Middle frontal gyrus (tissue), 1 donor: ENCODE measurements around the gene ASXL1.

Source experiments
- DNase-seq: peaks from one replicate; pipeline ENCODE4 v3.0.0-alpha.2; 2015; ENCODE audit warnings: low spot score; ENCODE audit errors: extremely low spot score

ASXL1 gene

DNA sequence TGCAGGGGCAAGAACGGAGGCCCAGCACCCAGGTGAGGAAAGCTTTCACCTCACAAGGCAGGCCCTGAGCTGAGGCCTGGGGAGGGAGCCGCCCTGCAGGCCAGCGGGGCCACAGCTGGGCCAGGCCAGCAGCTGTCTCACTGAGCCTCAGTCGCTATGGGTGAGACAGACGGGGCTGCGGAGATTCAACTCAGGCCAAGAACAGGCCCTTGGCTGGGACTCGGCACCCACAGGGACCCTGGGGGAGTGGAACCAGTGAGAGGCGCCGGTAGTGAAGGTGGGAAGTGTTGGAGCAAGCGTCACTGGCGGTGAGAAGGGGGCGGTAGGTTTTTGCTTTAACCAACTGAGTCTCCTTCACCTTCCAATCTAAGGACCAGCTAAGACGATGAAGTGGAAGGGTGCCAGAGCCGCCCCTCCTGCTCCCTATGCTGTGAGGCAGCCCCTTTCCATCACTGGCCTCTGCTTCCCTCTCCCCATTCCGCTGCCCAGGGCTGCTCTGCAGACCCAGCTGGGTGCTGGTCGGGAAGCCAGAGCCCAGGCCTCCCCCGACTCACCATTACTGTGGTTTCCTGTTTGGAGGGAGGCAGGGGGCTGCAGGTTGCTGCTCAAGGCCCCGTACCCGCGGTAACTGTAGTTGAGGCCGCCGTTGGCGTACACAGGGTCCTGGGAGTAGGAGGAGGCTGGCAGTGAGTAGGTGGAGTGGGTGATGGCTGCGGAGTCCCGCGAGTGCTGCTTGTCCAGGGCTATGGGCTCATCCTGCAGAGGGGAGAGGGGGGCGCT lies 93.7 kb downstream of the ASXL1 start:
- no peak for DNase-seq

DNA sequence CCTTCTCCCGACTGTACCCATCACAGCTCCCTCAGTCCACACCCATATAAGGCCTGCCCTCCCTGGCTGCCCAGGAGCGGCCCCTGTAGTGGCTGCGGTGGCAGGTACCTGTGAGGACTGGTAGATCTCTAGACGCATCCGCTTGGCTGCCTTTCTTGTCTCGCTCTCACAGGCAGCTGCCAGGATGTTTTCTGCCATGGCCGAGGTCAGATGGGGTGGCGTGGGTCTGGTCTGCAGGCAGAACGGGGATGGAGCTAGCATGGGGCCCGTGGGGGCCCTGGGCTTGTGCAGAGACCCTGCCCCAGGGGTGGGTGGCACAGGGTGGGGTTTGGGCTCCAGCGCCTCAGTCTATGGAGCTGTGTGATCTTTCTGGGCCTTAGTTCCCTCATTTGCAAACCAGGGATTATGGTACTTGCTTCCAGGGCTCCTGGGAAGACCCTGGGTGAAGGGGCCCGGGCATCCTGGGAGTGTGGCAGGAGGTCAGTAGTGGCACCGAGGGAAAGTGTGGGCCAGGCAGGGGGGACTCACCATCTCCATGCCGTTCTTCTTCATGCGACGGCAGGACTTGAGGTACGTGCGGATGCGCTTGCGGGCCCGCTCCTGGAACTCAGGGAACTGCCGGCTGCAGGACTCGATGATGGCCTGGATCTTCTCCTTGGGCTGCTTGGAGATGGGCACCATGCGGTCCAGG lies 94.8 kb downstream of the ASXL1 start:
- no peak for DNase-seq

DNA sequence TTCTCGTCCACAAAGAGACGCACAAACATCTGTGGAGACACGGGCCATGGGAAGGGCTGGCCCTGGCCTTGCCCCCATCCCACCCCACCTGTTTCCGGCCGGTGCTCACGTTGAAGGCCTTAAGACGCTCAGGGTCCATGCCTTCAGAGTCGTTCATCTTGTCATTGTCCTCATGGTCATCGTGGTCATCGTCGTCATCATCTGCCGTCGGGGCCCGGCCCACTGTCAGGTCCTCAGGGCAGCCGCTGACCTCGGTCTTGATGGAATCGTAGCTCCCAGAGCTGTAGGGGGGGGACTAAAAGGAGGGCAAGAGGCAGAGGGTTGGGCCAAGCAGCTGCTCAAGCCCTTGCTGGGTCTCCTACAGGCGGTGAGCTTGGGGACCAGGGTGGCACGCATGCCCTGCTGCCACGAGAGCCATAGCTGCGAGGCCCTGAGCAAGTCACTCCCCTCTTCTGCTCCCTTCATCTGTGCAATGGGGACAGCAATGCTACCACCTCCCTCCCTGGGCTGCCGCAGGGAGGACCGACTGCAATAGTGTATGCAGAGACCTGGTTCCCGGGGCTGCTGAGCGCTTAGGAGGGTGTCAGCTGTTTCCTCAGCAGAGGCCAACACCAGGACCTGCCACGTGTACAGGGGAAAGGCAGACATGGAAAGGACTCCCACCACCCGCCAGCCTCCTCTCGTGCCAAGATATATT lies 95.5 kb downstream of the ASXL1 start:
- no peak for DNase-seq

- no peak for DNase-seq
These were observed 96.3 kb downstream of the ASXL1 start for GRCh38 chr20:32454164-32455145.

DNA sequence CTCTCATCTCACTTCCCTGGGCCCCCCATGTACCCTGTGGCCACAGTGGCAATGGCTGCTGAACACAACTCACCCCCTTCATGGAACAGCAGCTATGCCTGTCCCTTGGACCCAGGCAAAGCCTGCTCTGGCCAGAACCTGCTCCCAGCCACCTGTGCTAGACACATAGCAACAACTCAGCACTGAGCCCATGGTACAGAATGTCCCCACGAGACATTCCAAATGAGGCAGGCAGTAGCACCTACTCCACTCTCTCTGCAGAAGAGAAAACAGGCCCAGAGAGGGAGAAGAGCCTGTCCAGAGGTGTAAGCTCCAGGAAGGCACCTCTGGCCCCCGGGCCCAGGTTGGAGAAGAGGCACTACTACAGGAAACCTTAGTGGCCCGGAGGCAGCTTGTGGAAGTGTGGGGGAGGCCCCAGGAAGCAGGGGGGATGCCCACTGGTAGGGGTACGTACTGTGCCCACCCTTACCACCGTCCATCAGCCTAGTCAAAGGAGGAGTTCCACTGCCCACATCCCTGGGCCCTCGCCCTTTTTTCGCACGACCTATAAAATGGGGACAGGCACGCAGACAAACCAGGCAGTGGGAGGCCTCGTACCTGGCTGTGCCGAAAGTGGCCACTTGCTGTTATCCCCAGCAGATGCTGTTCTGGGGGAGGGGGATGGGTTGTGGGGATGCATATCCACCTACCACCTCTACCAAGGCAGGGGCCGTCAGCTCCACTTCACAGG lies 97.2 kb downstream of the ASXL1 start:
- DNase-seq = no peak

- DNase-seq = no peak
These were observed 98.0 kb downstream of the ASXL1 start for GRCh38 chr20:32455901-32456701.

- DNase-seq = no peak
These were observed 98.8 kb downstream of the ASXL1 start for GRCh38 chr20:32456869-32457478.

- peak; percentile 56 for DNase-seq
These were observed 99.4 kb downstream of the ASXL1 start for GRCh38 chr20:32457479-32457986.

GRCh38 chr20:32458061-32458836 lies 100.1 kb downstream of the ASXL1 start:
- no peak for DNase-seq

- DNase-seq = no peak
These were observed 100.7 kb downstream of the ASXL1 start for GRCh38 chr20:32458837-32459220.

DNA sequence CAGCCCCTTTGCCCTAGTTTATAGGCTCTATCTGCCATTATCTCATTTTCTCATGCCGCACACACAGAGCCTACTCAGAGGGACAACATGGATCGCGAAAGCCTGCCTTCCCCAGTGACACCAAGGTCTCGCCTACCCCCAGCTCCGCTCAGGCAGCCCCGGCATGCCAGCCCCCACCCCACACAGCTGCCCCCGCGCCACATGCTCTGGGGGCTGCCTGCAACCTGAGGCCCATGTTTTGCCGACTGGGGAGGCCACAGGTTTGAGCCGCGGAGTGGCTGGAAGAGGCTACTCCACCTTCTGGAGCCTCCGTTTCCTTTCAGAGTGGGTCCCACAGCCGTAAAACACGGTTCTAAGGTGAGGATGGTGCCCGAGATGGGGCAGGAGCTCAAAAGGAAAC lies 102.1 kb downstream of the ASXL1 start:
- DNase-seq = no peak

- DNase-seq = no peak
These were observed 102.7 kb downstream of the ASXL1 start for GRCh38 chr20:32460683-32461320.

- DNase-seq = no peak
These were observed 103.9 kb downstream of the ASXL1 start for GRCh38 chr20:32461836-32462600.

DNA sequence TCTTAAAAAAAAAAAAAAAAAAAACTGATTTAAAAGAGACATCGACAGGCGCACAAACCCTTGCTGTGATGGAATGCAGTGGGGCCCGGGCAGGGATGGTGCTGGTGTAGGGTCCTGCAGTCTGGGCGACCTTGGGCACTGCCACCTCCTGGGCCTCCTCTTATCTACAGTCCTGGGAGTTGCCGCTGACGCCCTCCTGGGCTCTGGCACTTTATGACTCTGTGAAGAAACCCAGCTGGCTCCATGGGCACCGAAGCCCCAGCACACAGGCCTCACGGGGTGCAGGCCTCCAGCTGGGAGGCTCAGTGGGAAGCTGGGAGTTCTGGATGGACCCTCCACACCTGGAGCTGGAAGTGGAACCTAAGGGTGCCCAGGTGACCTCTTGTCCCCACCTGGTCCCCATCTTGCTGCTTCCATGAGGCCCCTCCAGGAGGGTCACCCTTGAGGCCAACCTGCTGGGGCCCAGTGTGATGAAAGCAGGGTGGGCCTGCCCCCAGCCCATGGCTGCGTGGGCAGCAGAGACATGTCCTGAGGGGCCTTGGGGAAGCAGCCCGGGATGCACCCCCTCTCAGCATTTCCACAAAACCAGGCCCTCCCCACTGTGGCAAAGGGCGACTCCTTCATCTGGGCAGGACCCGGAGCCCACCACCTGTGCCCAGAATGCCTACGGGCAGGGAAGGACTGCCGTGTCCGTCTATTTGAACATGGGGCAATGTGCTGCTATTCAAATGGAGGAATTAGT lies 104.9 kb downstream of the ASXL1 start:
- DNase-seq = no peak

GRCh38 chr20:32463642-32464400 lies 105.7 kb downstream of the ASXL1 start:
- peak; percentile 78 for DNase-seq
